ENCODE results near the gene PROSER2.
"Not testable (repeated sequence)": the region's sequence is repeated elsewhere in the genome, so short reads cannot be mapped to it uniquely, and the experiment has no call there.

PROSER2 gene

GRCh38 chr10:11886851-11887250, 63.7 kb downstream of the PROSER2 start:
- DNase-seq, result no peak

GRCh38 chr10:11887381-11888227, 64.4 kb downstream of the PROSER2 start:
- no peak for DNase-seq

- DNase-seq, result not testable (repeated sequence)
Measured at GRCh38 chr10:11889263-11889662, 66.1 kb downstream of the PROSER2 start.

- DNase-seq, result no peak
Measured at GRCh38 chr10:11891776-11892486, 68.8 kb downstream of the PROSER2 start.

GRCh38 chr10:11893749-11894278, 70.7 kb downstream of the PROSER2 start:
- no peak for DNase-seq

- DNase-seq, result no peak
Measured at GRCh38 chr10:11894381-11895107, 71.4 kb downstream of the PROSER2 start.

- no peak for DNase-seq
Measured at GRCh38 chr10:11895108-11895466, 71.9 kb downstream of the PROSER2 start.

GRCh38 chr10:11895598-11895997, 72.4 kb downstream of the PROSER2 start:
- no peak for DNase-seq

- no peak for DNase-seq
Measured at GRCh38 chr10:11896549-11897200, 73.5 kb downstream of the PROSER2 start.

- no peak for DNase-seq
Measured at GRCh38 chr10:11898033-11898371, 74.8 kb downstream of the PROSER2 start.

GRCh38 chr10:11898372-11899066, 75.4 kb downstream of the PROSER2 start:
- no peak for DNase-seq

- no peak for DNase-seq
Measured at GRCh38 chr10:11899067-11899876, 76.1 kb downstream of the PROSER2 start.

- no peak for DNase-seq
Measured at GRCh38 chr10:11901036-11901301, 77.8 kb downstream of the PROSER2 start.

- DNase-seq, result no peak
Measured at GRCh38 chr10:11901454-11901832, 78.3 kb downstream of the PROSER2 start.

- DNase-seq, result no peak
Measured at GRCh38 chr10:11901833-11902475, 78.8 kb downstream of the PROSER2 start.

- DNase-seq, result no peak
Measured at GRCh38 chr10:11902646-11903045, 79.5 kb downstream of the PROSER2 start.

- DNase-seq, result no peak
Measured at GRCh38 chr10:11906714-11907113, 83.6 kb downstream of the PROSER2 start.

- DNase-seq, result no peak
Measured at GRCh38 chr10:11907914-11908313, 84.8 kb downstream of the PROSER2 start.

GRCh38 chr10:11908536-11908935, 85.4 kb downstream of the PROSER2 start:
- no peak for DNase-seq

- no peak for DNase-seq
Measured at GRCh38 chr10:11908991-11909390, 85.8 kb downstream of the PROSER2 start.

- DNase-seq, result no peak
Measured at GRCh38 chr10:11909618-11910017, 86.5 kb downstream of the PROSER2 start.

All from stimulated activated CD4-positive, alpha-beta T cell treated with anti-CD3 and anti-CD28 coated beads, Interleukin-15, amount 100 ng/mL, for 24 hours (primary cell).